GM23338 (cell line): Measurements from ENCODE around the gene HUS1.

Source experiments
- CREB1 ChIP-seq: fragments of 250-450 bp; sonication (Bioruptor Pico); IDR thresholded peaks from 2 replicates; pipeline ENCODE4 v1.5.0; 2020; ENCODE audit warnings: low read depth, mild to moderate bottlenecking, moderate library complexity
- EZH2 ChIP-seq: fragments of 200-600 bp; sonication (generic); IDR thresholded peaks from one replicate; pipeline ENCODE4 v1.8.0; 2017; ENCODE audit warnings: antibody characterized with exemption, mild to moderate bottlenecking, low read depth; ENCODE audit not compliant: unreplicated experiment
- EZH2phosphoT487 ChIP-seq: fragments of 200-600 bp; sonication (generic); IDR thresholded peaks from one replicate; pipeline ENCODE4 v1.8.1; 2018; ENCODE audit warnings: antibody characterized with exemption; ENCODE audit not compliant: unreplicated experiment
- JUNB ChIP-seq: IDR thresholded peaks from one replicate; pipeline ENCODE4 v1.6.1; 2016; ENCODE audit warnings: antibody characterized with exemption; ENCODE audit not compliant: unreplicated experiment
- NANOG ChIP-seq: IDR thresholded peaks from 2 replicates; pipeline ENCODE4 v1.6.1; 2016; ENCODE audit warnings: antibody characterized with exemption, borderline replicate concordance
- POLR2AphosphoS5 ChIP-seq: IDR thresholded peaks from 2 replicates; pipeline ENCODE4 v1.6.1; 2016; ENCODE audit warnings: antibody characterized with exemption, low read depth
- REST ChIP-seq: IDR thresholded peaks from one replicate; pipeline ENCODE4 v1.6.1; 2018; ENCODE audit warnings: antibody characterized with exemption; ENCODE audit not compliant: unreplicated experiment
- STAT1 ChIP-seq: IDR thresholded peaks from one replicate; pipeline ENCODE4 v1.6.1; 2016; ENCODE audit warnings: antibody characterized with exemption; ENCODE audit not compliant: unreplicated experiment
- ZNF331 ChIP-seq: fragments of 250-450 bp; sonication (Bioruptor Pico); IDR thresholded peaks from 2 replicates; pipeline ENCODE4 v1.5.0; 2020; ENCODE audit warnings: low read depth, mild to moderate bottlenecking, moderate library complexity
- TF ChIP-seq, protein P1 (sequence below), 2 experiments: fragments of 200-600 bp in 1 of 2; sonication (generic) in 1 of 2; conservative IDR thresholded peaks; 2 replicates each; pipeline versions ENCODE4 v1.5.1 to v1.6.1; 2016 to 2017; ENCODE audit warnings: antibody characterized with exemption in 2 of 2, low read depth in 2 of 2, mild to moderate bottlenecking in 2 of 2, moderate library complexity in 1 of 2
- TF ChIP-seq, protein P2 (sequence below): IDR thresholded peaks from 2 replicates; pipeline ENCODE4 v1.6.1; 2016; ENCODE audit warnings: antibody characterized with exemption
- TF ChIP-seq, protein P3 (sequence below): fragments of 250-450 bp; sonication (Bioruptor Pico); IDR thresholded peaks from 2 replicates; pipeline ENCODE4 v1.5.0; 2020; ENCODE audit warnings: mild to moderate bottlenecking, moderate library complexity

- TF ChIP-seq, protein P1, sequence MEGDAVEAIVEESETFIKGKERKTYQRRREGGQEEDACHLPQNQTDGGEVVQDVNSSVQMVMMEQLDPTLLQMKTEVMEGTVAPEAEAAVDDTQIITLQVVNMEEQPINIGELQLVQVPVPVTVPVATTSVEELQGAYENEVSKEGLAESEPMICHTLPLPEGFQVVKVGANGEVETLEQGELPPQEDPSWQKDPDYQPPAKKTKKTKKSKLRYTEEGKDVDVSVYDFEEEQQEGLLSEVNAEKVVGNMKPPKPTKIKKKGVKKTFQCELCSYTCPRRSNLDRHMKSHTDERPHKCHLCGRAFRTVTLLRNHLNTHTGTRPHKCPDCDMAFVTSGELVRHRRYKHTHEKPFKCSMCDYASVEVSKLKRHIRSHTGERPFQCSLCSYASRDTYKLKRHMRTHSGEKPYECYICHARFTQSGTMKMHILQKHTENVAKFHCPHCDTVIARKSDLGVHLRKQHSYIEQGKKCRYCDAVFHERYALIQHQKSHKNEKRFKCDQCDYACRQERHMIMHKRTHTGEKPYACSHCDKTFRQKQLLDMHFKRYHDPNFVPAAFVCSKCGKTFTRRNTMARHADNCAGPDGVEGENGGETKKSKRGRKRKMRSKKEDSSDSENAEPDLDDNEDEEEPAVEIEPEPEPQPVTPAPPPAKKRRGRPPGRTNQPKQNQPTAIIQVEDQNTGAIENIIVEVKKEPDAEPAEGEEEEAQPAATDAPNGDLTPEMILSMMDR (conservative IDR thresholded peaks at IDR 0.05; ENCODE audit: low read depth in 2 of 2): no peak
- TF ChIP-seq POLR2AphosphoS5: peak; percentile 84
- no peak for TF ChIP-seq EZH2phosphoT487
- TF ChIP-seq NANOG: no peak
- no peak for TF ChIP-seq EZH2
- TF ChIP-seq REST: no peak
- no peak for TF ChIP-seq JUNB
- peak; percentile 84 for TF ChIP-seq CREB1 (CRISPR knock-in tag)
- TF ChIP-seq, protein P2, sequence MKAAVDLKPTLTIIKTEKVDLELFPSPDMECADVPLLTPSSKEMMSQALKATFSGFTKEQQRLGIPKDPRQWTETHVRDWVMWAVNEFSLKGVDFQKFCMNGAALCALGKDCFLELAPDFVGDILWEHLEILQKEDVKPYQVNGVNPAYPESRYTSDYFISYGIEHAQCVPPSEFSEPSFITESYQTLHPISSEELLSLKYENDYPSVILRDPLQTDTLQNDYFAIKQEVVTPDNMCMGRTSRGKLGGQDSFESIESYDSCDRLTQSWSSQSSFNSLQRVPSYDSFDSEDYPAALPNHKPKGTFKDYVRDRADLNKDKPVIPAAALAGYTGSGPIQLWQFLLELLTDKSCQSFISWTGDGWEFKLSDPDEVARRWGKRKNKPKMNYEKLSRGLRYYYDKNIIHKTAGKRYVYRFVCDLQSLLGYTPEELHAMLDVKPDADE: peak; percentile 57
- TF ChIP-seq ZNF331 (CRISPR knock-in tag): no peak
- TF ChIP-seq, protein P3, sequence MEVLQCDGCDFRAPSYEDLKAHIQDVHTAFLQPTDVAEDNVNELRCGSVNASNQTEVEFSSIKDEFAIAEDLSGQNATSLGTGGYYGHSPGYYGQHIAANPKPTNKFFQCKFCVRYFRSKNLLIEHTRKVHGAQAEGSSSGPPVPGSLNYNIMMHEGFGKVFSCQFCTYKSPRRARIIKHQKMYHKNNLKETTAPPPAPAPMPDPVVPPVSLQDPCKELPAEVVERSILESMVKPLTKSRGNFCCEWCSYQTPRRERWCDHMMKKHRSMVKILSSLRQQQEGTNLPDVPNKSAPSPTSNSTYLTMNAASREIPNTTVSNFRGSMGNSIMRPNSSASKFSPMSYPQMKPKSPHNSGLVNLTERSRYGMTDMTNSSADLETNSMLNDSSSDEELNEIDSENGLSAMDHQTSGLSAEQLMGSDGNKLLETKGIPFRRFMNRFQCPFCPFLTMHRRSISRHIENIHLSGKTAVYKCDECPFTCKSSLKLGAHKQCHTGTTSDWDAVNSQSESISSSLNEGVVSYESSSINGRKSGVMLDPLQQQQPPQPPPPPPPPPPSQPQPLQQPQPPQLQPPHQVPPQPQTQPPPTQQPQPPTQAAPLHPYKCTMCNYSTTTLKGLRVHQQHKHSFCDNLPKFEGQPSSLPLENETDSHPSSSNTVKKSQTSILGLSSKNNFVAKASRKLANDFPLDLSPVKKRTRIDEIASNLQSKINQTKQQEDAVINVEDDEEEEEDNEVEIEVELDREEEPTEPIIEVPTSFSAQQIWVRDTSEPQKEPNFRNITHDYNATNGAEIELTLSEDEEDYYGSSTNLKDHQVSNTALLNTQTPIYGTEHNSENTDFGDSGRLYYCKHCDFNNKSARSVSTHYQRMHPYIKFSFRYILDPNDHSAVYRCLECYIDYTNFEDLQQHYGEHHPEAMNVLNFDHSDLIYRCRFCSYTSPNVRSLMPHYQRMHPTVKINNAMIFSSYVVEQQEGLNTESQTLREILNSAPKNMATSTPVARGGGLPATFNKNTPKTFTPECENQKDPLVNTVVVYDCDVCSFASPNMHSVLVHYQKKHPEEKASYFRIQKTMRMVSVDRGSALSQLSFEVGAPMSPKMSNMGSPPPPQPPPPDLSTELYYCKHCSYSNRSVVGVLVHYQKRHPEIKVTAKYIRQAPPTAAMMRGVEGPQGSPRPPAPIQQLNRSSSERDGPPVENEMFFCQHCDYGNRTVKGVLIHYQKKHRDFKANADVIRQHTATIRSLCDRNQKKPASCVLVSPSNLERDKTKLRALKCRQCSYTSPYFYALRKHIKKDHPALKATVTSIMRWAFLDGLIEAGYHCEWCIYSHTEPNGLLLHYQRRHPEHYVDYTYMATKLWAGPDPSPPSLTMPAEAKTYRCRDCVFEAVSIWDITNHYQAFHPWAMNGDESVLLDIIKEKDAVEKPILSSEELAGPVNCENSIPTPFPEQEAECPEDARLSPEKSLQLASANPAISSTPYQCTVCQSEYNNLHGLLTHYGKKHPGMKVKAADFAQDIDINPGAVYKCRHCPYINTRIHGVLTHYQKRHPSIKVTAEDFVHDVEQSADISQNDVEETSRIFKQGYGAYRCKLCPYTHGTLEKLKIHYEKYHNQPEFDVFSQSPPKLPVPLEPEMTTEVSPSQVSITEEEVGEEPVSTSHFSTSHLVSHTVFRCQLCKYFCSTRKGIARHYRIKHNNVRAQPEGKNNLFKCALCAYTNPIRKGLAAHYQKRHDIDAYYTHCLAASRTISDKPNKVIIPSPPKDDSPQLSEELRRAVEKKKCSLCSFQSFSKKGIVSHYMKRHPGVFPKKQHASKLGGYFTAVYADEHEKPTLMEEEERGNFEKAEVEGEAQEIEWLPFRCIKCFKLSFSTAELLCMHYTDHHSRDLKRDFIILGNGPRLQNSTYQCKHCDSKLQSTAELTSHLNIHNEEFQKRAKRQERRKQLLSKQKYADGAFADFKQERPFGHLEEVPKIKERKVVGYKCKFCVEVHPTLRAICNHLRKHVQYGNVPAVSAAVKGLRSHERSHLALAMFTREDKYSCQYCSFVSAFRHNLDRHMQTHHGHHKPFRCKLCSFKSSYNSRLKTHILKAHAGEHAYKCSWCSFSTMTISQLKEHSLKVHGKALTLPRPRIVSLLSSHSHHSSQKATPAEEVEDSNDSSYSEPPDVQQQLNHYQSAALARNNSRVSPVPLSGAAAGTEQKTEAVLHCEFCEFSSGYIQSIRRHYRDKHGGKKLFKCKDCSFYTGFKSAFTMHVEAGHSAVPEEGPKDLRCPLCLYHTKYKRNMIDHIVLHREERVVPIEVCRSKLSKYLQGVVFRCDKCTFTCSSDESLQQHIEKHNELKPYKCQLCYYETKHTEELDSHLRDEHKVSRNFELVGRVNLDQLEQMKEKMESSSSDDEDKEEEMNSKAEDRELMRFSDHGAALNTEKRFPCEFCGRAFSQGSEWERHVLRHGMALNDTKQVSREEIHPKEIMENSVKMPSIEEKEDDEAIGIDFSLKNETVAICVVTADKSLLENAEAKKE (CRISPR knock-in tag): no peak
- TF ChIP-seq STAT1: no peak
Measured at GRCh38 chr7:47979145-47979831, at the start of gene HUS1.
